ENCODE results near the gene LIPM.

LIPM gene, protein sequence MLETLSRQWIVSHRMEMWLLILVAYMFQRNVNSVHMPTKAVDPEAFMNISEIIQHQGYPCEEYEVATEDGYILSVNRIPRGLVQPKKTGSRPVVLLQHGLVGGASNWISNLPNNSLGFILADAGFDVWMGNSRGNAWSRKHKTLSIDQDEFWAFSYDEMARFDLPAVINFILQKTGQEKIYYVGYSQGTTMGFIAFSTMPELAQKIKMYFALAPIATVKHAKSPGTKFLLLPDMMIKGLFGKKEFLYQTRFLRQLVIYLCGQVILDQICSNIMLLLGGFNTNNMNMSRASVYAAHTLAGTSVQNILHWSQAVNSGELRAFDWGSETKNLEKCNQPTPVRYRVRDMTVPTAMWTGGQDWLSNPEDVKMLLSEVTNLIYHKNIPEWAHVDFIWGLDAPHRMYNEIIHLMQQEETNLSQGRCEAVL

GRCh38 chr10:88802523-88803285 lies at the start of gene LIPM:
Gene LIPM (plus strand): TSS chr10:88802730. CDS start chr10:88802897, 167 bp downstream.
- DNase-seq (ENCODE audit: low spot score), result no peak

GRCh38 chr10:88754287-88754686 lies 48.2 kb upstream of the LIPM start:
- DNase-seq (ENCODE audit: low spot score), result no peak

DNA sequence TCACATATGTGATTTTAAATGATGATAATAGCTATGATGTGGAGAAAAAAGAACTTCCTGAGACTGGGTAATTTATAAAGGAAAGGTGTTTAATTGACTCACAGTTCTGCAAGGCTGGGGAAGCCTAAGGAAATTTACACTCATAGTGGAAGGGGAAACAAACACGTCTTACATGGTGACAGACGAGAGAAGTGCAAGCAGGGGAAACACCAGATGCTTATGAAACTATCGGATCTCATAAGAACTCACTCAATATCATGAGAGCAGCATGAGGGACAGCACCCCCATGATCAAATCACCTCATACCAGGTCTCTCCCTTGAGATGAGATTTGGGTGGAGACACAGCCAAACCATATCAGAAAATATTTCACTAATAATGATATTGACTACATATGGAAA lies 46.8 kb upstream of the LIPM start:
- DNase-seq (ENCODE audit: low spot score), result no peak

DNA sequence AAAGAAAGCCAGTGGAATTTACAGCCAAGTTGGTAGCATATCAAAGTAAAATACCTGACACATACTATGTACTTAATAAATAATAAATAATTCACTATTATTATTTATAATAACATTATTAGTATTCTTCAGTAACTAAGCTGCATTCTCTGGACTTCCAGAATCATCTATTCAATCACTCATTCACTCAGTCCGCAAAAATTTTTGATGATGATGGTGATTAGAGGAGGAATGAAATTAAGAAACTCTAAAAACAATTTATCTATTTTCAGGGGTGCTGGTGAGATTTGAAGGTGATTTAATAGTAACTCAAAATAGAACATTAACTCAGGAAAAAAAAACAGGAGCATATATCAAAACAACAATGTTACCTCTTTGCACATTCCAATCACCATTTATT lies 45.9 kb upstream of the LIPM start:
- no peak for DNase-seq (ENCODE audit: low spot score)

DNA sequence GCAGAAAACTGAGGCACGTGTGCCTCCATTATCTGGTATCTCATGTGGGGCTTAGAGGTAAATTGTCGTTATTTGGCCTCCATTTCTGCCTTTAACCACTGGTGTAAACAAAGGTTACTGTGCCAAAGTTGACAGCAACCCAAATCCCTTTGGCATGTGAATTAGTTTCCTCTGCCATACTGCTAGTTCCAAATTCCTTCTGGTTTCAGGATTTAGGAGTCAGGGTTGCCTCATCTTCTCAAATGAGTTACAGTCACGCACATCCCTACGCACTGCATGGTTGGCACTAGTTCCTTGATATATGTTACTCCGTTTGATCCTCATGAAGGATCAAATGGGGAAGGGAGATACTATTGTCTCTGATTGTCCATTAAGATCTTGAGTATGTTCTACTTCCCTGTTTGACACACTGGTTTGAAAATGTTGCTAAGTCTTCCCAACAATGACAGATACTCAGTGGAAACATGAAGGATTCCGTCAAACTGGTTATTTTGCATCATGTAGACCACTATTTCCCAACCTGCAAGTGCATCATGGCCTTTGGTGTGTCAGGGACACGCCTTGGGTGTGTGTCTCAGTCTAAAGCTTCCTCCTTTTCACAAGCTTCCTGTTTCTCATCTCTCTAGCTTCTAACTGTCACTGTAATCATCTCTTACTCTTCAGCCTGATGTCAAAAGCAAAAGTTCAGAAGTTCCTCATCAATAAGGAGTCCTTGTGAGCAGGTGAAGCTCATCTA lies 43.0 kb upstream of the LIPM start, which contains the start of gene LIPN:
LIPN (plus strand) TSS at position 655 of the 736 bp plus-strand sequence. CDS start 1,386 bp downstream, outside the sequence.
- no peak for DNase-seq (ENCODE audit: low spot score)

DNA sequence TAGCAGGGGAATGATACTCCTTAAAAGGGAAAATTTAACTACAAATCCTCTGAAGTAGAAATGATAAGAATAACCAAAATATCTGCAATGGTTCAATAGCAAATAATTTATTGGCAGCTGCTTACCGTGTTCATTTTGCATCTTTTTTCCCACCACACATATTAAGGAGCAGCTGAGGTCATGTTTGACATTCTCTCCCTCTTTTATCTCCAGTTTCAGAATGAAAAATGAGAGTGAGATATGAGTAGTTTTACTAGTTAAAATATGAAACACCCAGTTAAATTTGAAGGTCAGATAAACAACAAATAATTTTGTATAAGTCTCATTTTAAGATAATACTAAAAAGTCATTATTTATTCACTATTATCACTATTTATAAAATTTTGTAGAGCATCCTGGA lies 39.6 kb upstream of the LIPM start:
- DNase-seq (ENCODE audit: low spot score), result no peak

GRCh38 chr10:88763441-88763840 lies 39.1 kb upstream of the LIPM start:
- DNase-seq (ENCODE audit: low spot score), result no peak

GRCh38 chr10:88764110-88764509 lies 38.4 kb upstream of the LIPM start:
- no peak for DNase-seq (ENCODE audit: low spot score)

GRCh38 chr10:88765816-88766215 lies 36.7 kb upstream of the LIPM start:
- DNase-seq (ENCODE audit: low spot score), result no peak

DNA sequence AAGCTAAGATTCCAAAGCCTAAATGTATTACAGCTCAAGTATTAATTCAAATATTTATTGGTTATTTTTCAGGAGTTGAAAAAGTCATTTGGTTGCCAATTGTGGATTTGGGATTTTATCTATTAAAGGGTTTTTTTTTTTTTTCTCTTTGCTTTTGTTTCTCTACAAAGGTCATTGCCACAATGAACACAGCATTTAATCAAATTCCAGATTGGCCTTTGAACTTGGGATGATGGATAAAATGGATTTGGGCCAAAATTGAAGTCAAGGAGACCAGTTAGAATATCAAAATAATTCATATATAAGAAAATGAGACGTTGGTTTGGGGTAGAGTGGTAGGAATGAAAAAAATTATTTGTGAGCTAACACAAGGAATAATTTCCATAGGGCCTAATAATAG lies 33.1 kb upstream of the LIPM start:
- no peak for DNase-seq (ENCODE audit: low spot score)

DNA sequence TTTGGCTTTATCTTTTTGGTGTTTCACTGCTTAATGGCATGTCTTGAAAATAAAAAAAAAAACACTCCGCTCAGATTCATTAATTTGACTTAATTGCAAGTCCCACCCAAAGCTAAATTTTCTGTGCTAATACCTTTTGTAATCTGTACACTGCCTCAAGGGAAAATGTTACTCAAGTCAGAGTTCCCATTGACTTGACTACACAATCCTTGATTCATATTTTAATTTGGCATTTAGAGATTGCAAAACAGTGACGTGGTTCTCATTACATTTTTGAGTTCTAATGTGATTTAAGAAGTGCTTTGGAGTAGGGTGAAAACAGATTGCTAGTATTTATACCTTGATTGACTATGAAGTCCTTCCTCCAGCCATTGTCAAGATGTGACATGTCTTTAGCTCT lies 21.3 kb upstream of the LIPM start:
- DNase-seq (ENCODE audit: low spot score), result no peak

- no peak for DNase-seq (ENCODE audit: low spot score)
Observed at GRCh38 chr10:88782222-88782621, 20.3 kb upstream of the LIPM start.

GRCh38 chr10:88783724-88784123 lies 18.8 kb upstream of the LIPM start:
- DNase-seq (ENCODE audit: low spot score), result no peak

GRCh38 chr10:88786032-88786770 lies 16.3 kb upstream of the LIPM start:
- DNase-seq (ENCODE audit: low spot score), result no peak

DNA sequence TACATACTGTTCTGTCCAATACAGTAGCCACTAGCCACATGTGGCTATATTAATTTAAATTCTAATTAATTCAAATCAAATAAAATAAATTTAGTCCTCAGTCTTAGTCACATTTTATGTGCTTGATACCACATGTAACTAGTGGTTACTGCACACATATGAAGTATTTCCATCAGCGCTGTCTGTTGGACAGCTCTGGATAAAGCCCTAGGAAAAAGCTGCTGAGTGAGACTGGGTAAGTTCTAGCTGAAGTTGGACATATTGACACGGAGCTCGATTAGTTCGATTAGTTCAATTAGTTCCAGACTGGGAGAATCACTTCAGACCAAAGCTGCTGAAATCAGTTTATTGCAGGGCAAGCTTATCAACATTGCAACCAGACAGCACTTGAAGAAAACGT lies 15.1 kb upstream of the LIPM start:
- DNase-seq (ENCODE audit: low spot score), result no peak

DNA sequence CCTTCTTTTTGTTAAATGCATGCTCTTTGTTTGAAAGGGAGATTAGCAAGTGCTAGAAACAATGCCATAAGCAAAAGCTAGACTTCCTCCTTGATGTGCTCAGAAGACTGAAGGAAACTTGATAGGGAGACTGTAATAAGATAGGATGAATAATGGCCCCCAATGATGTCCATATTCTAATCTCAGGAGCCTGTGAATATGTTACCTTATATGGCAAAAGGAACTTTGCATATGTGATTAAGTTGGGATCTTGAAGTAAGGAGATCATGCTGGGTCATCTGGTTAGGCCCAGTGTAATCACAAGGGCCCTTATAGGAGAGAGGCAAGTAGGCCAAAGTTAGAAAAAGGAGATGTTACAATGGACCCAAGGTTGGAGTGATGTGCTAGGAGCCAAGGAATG lies 13.6 kb upstream of the LIPM start:
- no peak for DNase-seq (ENCODE audit: low spot score)

GRCh38 chr10:88791924-88792323 lies 10.6 kb upstream of the LIPM start:
- DNase-seq (ENCODE audit: low spot score), result peak; percentile 25

GRCh38 chr10:88792661-88793060 lies 9.9 kb upstream of the LIPM start:
- DNase-seq (ENCODE audit: low spot score), result peak; percentile 63

DNA sequence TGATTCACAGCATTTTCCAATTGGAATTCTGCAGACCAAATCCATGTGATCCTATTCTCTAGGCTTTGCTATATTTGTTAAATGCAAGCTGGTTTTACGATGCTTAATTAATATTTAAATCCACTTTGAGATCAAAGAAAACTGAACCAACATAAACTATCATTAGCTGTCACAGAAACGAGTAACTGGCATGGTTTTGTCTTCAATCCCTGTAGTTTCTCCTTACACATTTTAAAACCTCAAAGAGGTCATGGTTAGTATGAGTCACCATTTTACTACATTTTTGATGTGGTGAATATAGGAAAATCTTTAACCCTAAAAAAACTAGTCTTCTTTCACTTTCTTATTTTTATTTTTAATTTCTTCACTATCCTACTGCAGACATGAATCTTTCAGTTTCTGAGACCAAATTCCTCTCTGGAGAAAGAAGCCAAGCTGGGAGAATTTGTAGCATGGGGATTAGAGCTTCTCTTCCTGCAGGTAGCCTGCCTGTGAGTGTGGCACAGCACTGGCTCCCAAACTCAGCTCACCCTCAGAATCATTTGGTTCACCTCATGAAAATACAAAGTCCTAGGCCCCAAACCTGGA lies 8.7 kb upstream of the LIPM start:
- peak; percentile 88 for DNase-seq (ENCODE audit: low spot score)

DNA sequence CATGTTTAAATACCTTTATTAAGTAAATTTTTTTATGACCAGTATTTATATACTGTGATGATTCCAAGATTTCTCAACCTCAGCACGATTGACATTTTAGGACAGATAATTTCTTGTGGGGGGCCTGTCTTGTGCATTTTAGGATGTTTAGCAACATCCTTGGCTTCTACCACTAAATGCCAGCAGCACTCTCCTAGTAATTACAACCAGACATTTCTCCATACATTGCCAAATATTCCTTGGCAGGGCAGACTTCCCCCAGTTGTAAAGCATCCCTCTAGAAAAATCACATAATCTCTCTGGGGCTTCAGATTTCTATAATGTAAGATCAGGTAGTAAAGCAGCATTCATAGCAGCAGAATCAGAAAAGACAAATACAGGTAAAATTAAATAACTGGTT lies 7.8 kb upstream of the LIPM start:
- DNase-seq (ENCODE audit: low spot score), result no peak
